ENCODE results near the gene PCBP2.
A peak's percentile ranks its signal among the peaks of the same experiment; 100 is the strongest.
"Not testable (repeated sequence)": the region's sequence is repeated elsewhere in the genome, so short reads cannot be mapped to it uniquely, and the experiment has no call there.

Gene PCBP2

GRCh38 chr12:53474077-53474476 is 22.2 kb downstream of the PCBP2 start:
- DNase-seq, result no peak

- DNase-seq, result no peak
These were observed 22.9 kb downstream of the PCBP2 start for GRCh38 chr12:53474819-53475218.

GRCh38 chr12:53476769-53477209 is 24.9 kb downstream of the PCBP2 start:
- DNase-seq, result no peak

- DNase-seq, result no peak
These were observed 27.0 kb downstream of the PCBP2 start for GRCh38 chr12:53478865-53479264.

DNA sequence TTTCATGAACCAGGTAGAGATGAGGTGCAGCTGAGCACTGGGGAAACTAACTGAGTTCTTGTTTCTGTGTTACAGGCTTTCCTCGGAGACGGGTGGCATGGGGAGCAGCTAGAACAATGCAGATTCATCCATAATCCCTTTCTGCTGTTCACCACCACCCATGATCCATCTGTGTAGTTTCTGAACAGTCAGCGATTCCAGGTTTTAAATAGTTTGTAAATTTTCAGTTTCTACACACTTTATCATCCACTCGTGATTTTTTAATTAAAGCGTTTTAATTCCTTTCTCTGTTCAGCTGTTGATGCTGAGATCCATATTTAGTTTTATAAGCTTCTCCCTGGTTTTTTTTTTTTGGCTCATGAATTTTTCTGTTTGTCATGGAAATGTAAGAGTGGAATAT is 27.4 kb downstream of the PCBP2 start:
- DNase-seq, result no peak

GRCh38 chr12:53480491-53481442 is 28.9 kb downstream of the PCBP2 start:
- DNase-seq, result no peak

GRCh38 chr12:53481458-53481857 is 29.6 kb downstream of the PCBP2 start:
- not testable (repeated sequence) for DNase-seq

DNA sequence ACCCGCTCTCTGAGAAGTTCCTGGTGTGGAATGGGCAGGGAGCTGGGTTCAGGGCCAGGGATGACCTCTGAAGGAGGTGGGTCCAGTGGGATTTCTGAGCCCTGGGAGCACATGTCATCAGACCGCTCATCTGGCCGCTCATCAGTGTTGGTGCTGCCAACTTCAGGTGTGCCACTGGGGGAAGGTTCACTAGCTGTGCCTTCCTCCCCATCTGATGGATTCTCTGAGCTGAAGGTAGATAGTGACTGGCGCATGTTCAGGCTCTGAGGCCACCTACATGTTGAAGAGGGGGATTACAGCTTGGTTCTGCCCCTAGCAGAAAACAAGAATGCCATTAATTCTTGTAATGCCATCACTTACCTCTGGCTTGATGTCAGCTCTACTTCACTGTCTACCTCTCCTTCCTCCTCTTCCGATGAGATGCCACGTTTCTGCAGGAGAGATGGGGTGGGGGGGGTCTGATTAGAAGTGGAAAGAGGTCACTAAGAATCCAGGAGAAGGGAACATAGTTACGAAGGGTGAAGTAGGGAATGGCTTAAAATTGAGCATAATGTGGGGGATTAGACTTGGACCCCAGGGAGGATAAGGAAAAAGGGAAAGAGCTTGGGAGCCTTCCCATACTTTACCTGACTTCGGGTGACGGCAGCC is 30.2 kb downstream of the PCBP2 start:
- no peak for DNase-seq

DNA sequence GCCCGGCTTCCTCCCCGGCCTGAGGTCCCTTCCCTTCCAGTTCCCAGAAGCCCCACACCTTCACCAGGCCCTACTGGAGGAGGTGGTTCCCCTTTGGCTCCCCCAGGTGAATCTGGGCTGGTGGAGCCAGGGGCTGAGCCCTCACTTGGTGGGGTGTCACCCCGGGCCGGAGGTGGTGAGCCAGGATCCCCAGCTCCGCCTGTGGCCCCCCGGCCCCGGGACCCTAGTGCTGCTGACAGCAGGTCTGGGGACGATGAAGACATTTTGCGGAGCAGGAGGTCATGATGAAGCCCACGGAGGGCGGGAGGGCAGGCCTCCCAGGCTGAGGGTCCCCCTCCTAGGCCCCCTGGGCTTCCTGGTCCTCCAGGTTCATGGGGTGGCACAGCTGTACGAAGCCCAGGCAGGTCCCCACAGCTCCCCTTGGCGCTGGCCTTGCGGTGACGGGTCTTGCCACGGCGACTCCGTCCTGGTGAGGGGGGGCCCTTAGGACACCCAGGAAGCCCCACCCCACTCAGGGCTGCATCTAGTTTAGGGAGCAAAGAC is 30.8 kb downstream of the PCBP2 start:
- DNase-seq, result no peak

DNA sequence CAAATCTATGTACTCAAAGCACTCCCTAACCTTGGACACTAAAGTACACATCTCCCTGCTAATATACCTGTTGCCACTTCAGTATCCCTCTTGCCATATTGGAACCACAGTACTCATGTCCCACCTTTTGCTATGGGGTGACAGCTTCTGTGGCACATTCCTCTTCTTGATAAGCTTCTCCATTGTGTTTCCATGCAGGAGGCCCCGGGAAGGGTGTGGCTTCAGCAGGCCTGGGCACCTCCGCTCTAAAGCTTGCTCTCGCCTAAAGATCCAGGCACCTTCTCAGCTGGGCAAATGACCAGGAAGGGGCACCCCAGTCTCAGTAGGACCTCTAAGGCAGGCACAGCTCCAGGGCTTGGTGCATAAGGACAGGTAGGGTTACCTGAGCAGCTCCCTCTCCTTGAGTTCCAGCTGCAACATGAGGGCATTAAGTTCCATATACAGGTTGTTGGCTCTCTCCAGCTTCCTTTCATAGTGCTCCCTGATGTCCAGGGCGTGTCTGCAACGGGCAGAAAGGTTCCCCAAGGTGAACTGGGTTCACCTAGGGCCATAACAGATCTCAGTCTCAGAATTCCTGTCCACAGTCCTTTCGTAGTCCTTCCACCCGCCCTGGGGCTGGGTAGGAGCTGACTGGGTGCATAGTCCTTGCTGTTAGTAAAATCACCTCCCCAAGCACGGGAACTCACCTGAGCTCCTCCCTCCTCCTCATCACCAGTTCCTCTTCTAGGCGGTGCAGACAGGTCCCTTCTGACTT is 31.5 kb downstream of the PCBP2 start:
- no peak for DNase-seq

- DNase-seq, result no peak
These were observed 32.1 kb downstream of the PCBP2 start for GRCh38 chr12:53483979-53484377.

DNA sequence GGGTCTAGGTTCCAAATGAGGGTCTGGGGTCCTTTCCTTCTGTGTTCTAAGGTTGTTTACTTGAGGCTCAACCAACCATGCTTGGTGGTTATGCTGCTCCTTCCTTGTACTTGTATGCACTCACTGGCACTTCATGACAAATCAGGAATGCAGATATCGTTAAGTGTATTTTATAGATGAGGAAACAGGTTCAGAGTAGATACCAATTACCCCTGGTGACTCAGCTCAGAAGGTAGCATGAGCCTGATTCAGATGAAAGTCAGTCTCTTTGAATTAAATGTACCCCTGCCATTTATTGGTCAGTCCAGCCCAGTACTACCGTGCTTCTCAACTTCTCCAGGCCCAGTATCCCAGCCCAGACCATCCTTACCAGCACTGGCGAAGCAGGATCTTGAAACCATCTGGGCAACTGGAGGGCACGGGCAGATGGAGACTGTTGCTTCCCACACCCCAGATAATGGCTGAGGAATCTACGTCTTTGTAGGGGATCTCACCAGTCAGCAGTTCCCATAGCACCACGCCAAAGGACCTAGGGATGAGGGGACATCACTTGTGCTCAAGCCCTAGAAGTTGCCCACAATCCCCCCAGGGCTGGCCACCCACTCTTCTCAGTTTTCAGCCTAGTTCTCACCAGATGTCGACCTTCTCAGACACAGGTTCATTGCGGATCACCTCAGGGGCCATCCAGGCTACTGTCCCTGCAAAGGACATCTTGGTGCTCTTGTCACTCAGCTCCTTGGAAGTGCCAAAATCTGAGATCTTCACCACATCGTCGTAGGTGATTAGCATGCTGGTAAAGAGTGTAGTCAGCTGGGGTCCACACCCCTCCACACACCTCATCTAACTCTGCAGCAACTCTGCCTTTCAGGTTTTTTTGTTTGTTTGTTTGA is 33.0 kb downstream of the PCBP2 start:
- DNase-seq, result no peak

DNA sequence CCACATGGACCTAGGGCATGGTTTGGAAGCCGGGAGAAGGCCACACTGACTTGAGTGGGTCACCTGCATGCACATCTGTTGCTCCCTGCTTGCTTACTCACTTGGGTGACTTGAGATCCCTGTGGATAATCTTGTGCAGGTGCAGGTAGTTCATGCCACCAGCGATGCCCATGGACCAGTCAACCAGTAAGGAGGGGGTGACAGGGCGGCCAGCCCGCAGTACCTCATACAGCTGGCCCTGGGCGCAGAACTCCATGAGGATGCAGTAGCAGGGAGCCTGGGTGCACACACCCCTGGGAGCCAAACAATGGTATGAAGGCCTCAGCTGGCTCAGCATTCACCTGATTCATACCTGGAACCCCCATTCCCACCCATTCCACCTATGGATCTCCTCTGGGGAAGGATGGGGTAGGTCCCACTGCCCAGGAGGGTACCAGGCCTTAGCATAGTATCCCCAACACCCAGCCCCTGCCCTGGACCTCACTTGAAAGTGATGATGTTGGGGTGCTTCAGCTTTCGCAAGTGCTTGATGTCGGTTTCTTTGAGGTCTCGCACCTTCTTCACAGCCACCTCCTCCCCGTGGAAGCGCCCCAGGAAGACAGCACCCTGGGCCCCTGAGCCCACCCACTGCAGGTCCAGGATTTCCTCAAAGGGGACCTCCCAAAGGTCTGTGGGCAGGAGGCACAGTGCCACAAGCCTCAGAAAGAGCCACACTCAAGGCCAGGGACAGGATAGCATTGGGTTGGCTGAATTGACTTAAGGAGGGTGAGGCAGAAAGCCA is 34.2 kb downstream of the PCBP2 start:
- DNase-seq, result no peak

DNA sequence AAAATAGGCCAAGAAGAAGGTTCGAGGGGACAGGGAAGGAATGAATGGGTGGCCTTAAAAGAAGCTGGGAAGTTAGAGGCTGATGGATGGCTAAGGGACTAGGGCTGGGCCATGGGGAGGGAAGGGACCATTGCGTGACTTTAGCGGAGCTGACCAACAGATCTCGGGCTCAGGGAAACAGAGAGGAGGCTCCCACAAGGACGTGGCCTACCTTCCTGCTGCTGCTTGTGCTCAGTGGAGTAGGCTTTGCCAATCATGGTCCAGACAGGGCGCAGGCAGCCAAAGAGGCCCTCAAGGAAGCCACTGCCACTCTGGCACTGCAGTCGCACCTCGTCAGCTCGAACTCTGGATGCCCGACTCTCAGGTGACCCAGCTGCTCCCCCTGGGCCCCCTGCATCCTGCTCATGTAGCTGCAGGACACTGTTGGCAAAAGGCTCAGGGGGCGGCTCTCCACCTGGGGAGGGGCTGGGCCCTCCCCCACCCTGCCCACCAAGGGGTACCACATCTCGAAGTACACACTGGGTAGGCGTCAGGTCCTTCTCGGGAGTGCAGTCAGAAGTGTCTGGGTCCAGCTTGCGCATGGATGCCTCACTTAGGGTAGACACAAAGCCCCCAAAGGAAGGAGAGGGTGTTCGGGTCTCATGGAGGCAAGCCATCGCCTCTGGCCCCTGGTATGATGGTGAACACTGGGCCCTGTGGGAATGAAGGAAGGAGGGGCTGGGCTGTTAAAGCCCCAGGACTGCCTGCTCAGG is 35.0 kb downstream of the PCBP2 start:
- DNase-seq, result no peak

- DNase-seq, result no peak
These were observed 37.5 kb downstream of the PCBP2 start for GRCh38 chr12:53489242-53489864.

GRCh38 chr12:53492188-53492587 is 40.3 kb downstream of the PCBP2 start:
- no peak for DNase-seq

DNA sequence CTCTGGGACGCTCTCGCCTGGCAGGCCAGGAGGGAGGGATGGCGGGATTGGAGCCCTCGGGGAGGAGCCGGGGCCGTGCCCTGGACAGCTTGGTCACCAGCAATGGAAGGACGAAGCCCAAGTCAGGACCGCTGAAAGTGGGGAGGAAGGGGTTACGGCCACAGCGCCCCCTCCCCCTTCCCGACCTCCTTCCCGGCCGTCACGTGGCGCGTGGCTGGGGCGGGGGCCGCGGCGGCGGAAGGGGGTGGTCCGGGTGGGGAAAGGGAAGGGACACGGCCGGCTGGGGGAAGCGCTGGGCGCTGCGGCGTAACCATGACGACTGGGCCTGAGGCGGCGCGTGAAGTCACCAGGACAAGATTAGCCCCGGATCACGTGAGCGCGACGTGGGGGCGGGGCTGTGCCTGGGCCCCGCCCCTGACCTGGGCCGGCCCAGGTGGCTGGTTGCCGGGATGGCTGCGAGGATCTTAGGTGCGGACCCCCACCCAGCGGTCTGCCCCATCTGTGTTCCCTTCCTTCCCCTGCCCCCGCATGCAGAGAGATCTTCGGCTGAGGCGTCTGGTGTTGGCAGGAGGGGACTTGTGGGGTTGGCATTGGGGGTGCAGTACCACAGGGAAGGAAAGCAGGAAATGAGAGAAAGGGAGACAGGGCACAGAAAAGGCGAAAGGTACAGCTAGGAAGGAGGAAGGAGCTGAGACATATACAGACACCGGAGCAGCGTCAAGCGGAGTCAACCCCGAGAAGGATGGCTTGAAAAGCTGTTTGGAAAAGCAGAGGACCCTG is 41.1 kb downstream of the PCBP2 start:
- DNase-seq, result peak; percentile 89

GRCh38 chr12:53493610-53494391 is 41.9 kb downstream of the PCBP2 start:
- no peak for DNase-seq
